IMR-90 (cell line): ENCODE results near the gene NR2F2. TPM values are rescaled to one million over a fixed set of nuclear protein-coding genes. Genes with fewer than 3 reads are reported as not detected.

Experiments used
- ATAC-seq: fragments of 200-7000 bp; cut with Tn5 transposase; 2 replicates; pipeline ENCODE4 v1.9.1; 2020; ENCODE audit warnings: low read depth, mild to moderate bottlenecking, moderate library complexity
- BruUV-seq: library from RNA; stranded (reverse); fragments of 400-500 nt; replicated peaks from 2 replicates; lab custom pipeline; 2021; lab: Mats Ljungman, UMichigan
- CTCF ChIA-PET: fragments of 300-600 bp; formaldehyde crosslinking; extraction: SDS; loops from one replicate; lab custom pipeline; 2021; ENCODE audit warnings: antibody characterized with exemption; lab: Yijun Ruan, JAX
- POLR2A ChIA-PET: fragments of 300-600 bp; sonication (Branson Sonifier 250); formaldehyde crosslinking; loops from one replicate; lab custom pipeline; 2022; ENCODE audit warnings: antibody characterized with exemption; ENCODE audit not compliant: unreplicated experiment; lab: Charles Lee
- DNase-seq: peaks from one replicate; pipeline ENCODE4 v3.0.0; 2013
- H2AFZ ChIP-seq: replicated peaks from 2 replicates; pipeline ENCODE3; 2013; ENCODE audit warnings: low read length, mild to moderate bottlenecking; ENCODE audit not compliant: poor library complexity
- H2AK5ac ChIP-seq: 2 replicates; pipeline ENCODE4 v1.6.1; 2013; ENCODE audit warnings: low read depth, low read length, inconsistent platforms
- H2AK9ac ChIP-seq: replicated peaks from 2 replicates; pipeline ENCODE3; 2013; ENCODE audit warnings: mild to moderate bottlenecking, low read depth, low read length, moderate library complexity; ENCODE audit not compliant: poor library complexity
- H2BK120ac ChIP-seq: 2 replicates; pipeline ENCODE4 v1.6.1; 2013; ENCODE audit warnings: low read depth, low read length, inconsistent platforms
- H2BK15ac ChIP-seq: 3 replicates; pipeline ENCODE4 v1.6.1; 2013; ENCODE audit warnings: low read depth, low read length, inconsistent platforms
- H2BK20ac ChIP-seq: 2 replicates; pipeline ENCODE4 v1.6.1; 2013; ENCODE audit warnings: low read depth, mild to moderate bottlenecking, inconsistent platforms, low read length, moderate library complexity
- H2BK5ac ChIP-seq: 2 replicates; pipeline ENCODE4 v1.6.1; 2013; ENCODE audit warnings: mild to moderate bottlenecking, low read depth, low read length, inconsistent platforms; ENCODE audit not compliant: poor library complexity, severe bottlenecking
- H3K14ac ChIP-seq: replicated peaks from 2 replicates; pipeline ENCODE4 v1.6.1; 2013; ENCODE audit warnings: low read depth, low read length, inconsistent platforms
- H3K18ac ChIP-seq: 2 replicates; pipeline ENCODE4 v1.6.1; 2013; ENCODE audit warnings: low read depth, low read length, control low read depth
- H3K23ac ChIP-seq: 2 replicates; pipeline ENCODE4 v1.6.1; 2013; ENCODE audit warnings: low read depth, low read length, inconsistent platforms
- H3K27ac ChIP-seq: 2 replicates; pipeline ENCODE4 v1.5.1; 2013; ENCODE audit warnings: mild to moderate bottlenecking, control low read depth, low read length; ENCODE audit not compliant: insufficient read depth
- H3K27me3 ChIP-seq: 2 replicates; pipeline ENCODE4 v1.6.1; 2013; ENCODE audit warnings: low read length; ENCODE audit not compliant: control insufficient read depth, insufficient read depth
- H3K36me3 ChIP-seq: 2 replicates; pipeline ENCODE4 v1.6.1; 2013; ENCODE audit warnings: low read length, mixed read lengths; ENCODE audit not compliant: control insufficient read depth, insufficient read depth
- H3K4ac ChIP-seq: 2 replicates; pipeline ENCODE4 v1.6.1; 2013; ENCODE audit warnings: low read depth, low read length, inconsistent platforms
- H3K4me1 ChIP-seq: 2 replicates; pipeline ENCODE4 v1.6.1; 2013; ENCODE audit warnings: low read length, mixed read lengths; ENCODE audit not compliant: control insufficient read depth, insufficient read depth
- H3K4me2 ChIP-seq: 2 replicates; pipeline ENCODE4 v1.6.1; 2013; ENCODE audit warnings: low read depth, mild to moderate bottlenecking, control low read depth, low read length, moderate library complexity
- H3K4me3 ChIP-seq: 2 replicates; pipeline ENCODE4 v1.5.1; 2013; ENCODE audit warnings: low read depth, mild to moderate bottlenecking, control low read depth, low read length, moderate library complexity; ENCODE audit not compliant: insufficient read depth
- H3K56ac ChIP-seq: 2 replicates; pipeline ENCODE4 v1.6.1; 2013; ENCODE audit warnings: low read length, inconsistent platforms; ENCODE audit not compliant: insufficient read depth; ENCODE audit errors: extremely low read depth
- H3K79me1 ChIP-seq, 2 experiments: 2 replicates each; pipeline ENCODE4 v1.6.1; 2013; ENCODE audit warnings: low read length in 2 of 2, inconsistent platforms in 1 of 2, low read depth in 1 of 2
- H3K9ac ChIP-seq: 2 replicates; pipeline ENCODE4 v1.6.1; 2013; ENCODE audit warnings: low read depth, low read length, control low read depth
- H3K9me1 ChIP-seq: 2 replicates; pipeline ENCODE4 v1.6.1; 2013; ENCODE audit warnings: low read length, inconsistent platforms; ENCODE audit not compliant: insufficient read depth
- H3K9me3 ChIP-seq: 2 replicates; pipeline ENCODE4 v1.6.1; 2013; ENCODE audit warnings: low read length; ENCODE audit not compliant: control insufficient read depth, insufficient read depth
- H4K20me1 ChIP-seq: 2 replicates; pipeline ENCODE4 v1.6.1; 2013; ENCODE audit warnings: low read length, inconsistent platforms; ENCODE audit not compliant: insufficient read depth
- H4K5ac ChIP-seq: 2 replicates; pipeline ENCODE4 v1.6.1; 2013; ENCODE audit warnings: mild to moderate bottlenecking, low read depth, low read length, control low read depth
- H4K8ac ChIP-seq, 2 experiments: 2 replicates each; pipeline ENCODE4 v1.6.1; 2013; ENCODE audit warnings: low read depth in 2 of 2, low read length in 2 of 2, control low read depth in 1 of 2, inconsistent platforms in 1 of 2
- H4K91ac ChIP-seq: 2 replicates; pipeline ENCODE4 v1.6.1; 2013; ENCODE audit warnings: low read depth, low read length, inconsistent platforms; ENCODE audit not compliant: insufficient read depth
- CEBPB ChIP-seq: IDR thresholded peaks from 2 replicates; pipeline ENCODE4 v1.6.1; 2012; ENCODE audit warnings: low read depth, low read length, improper control_type of control experiment
- CTCF ChIP-seq: conservative IDR thresholded peaks from 2 replicates; pipeline ENCODE4 v1.5.1; 2012; ENCODE audit warnings: mild to moderate bottlenecking, low read depth, low read length, improper control_type of control experiment
- ELK1 ChIP-seq: fragments of 150-350 bp; IDR thresholded peaks from 2 replicates; pipeline ENCODE4 v1.6.1; 2016; ENCODE audit warnings: low read depth, mild to moderate bottlenecking, low read length, moderate library complexity, borderline replicate concordance
- FOS ChIP-seq: fragments of 150-350 bp; IDR thresholded peaks from 2 replicates; pipeline ENCODE4 v1.6.1; 2016; ENCODE audit warnings: low read depth, low read length
- MAFK ChIP-seq: IDR thresholded peaks from 2 replicates; pipeline ENCODE4 v1.6.1; 2012; ENCODE audit warnings: low read depth, low read length, improper control_type of control experiment
- MXI1 ChIP-seq: IDR thresholded peaks from 2 replicates; pipeline ENCODE4 v1.6.1; 2012; ENCODE audit warnings: low read depth, mild to moderate bottlenecking, low read length, moderate library complexity, borderline replicate concordance
- NFE2L2 ChIP-seq: fragments of 150-350 bp; IDR thresholded peaks from 2 replicates; pipeline ENCODE4 v1.6.1; 2016; ENCODE audit warnings: low read depth, mild to moderate bottlenecking, low read length
- RAD21 ChIP-seq: IDR thresholded peaks from 2 replicates; pipeline ENCODE4 v1.6.1; 2012; ENCODE audit warnings: low read length, improper control_type of control experiment
- RFX5 ChIP-seq: IDR thresholded peaks from 2 replicates; pipeline ENCODE4 v1.8.0; 2012; ENCODE audit warnings: low read depth, mild to moderate bottlenecking, low read length, moderate library complexity
- SMC3 ChIP-seq: fragments of 150-350 bp; IDR thresholded peaks from 2 replicates; pipeline ENCODE4 v1.6.1; 2016; ENCODE audit warnings: low read depth, mild to moderate bottlenecking, antibody characterized with exemption, low read length, moderate library complexity
- WGBS, 2 experiments: methylation state at CpG; one replicate each; pipeline versions ENCODE4 v1.1.5 to v1.1.7; 2013; ENCODE audit warnings: missing lambda C conversion rate in 2 of 2; ENCODE audit not compliant: insufficient read length in 1 of 2; ENCODE audit errors: extremely low coverage in 2 of 2; 5-methylcytosine and 5-hydroxymethylcytosine counted together
- dilution Hi-C: fragments of 300-500 bp; cut with HindIII; formaldehyde crosslinking; loops from one replicate; pipeline ENCODE4 v1.14.3; 2018; ENCODE audit warnings: low sequenced_read_pairs; ENCODE audit not compliant: unreplicated experiment
- in situ Hi-C: fragments of 300-500 bp; cut with MboI; formaldehyde crosslinking; loops from 3 replicates; pipeline ENCODE4 v1.14.3; 2019; ENCODE audit warnings: low sequenced_read_pairs, inconsistent platforms, mixed read lengths
- intact Hi-C: fragments of 100-400 bp; cut with micrococcal nuclease; formaldehyde crosslinking; loops from 2 replicates; pipeline ENCODE4 v1.10.0; 2022
- polyA plus RNA-seq, 3 experiments: library from polyadenylated mRNA; depleted of rRNA; stranded (reverse); fragments of >200 nt; gene quantifications; 2 replicates each; pipeline ENCODE4 v1.2.3, GENCODE V29; 2012; ENCODE audit warnings: low replicate concordance in 1 of 3
- total RNA-seq: library from RNA; depleted of rRNA; stranded (reverse); fragments of >200 nt; gene quantifications from 2 replicates; pipeline ENCODE4 v1.2.3, GENCODE V29; 2012

The NR2F2 gene
- total and polyA plus RNA-seq, 2 of the 4 experiments (the other 2 are of a cell fraction): 20.3 to 161 TPM

- no peak for TF ChIP-seq NFE2L2
These were observed 39.5 kb downstream of the NR2F2 start (continued) for GRCh38 chr15:96369825-96370621.

GRCh38 chr15:96372554-96372953 lies 42.1 kb downstream of the NR2F2 start:
- ATAC-seq: no peak; the same call in 1 of the 2 replicates
- ChIA-PET POLR2A (no interaction called here), CTCF (interaction anchor here (0.8 kb wide), 1 partner anchor 15 kb away, joined by 3 read pairs; no protein-coding TSS in a partner anchor)
- H3K9me1 ChIP-seq: no peaks in the 10 kb centered on the region; the same call in 1 of the 2 replicates
- intact Hi-C loops: no loop called here
- H2AFZ ChIP-seq: no peak overlapping the region
- TF ChIP-seq RFX5: no peak
- TF ChIP-seq RAD21: no peak
- TF ChIP-seq CTCF: no peak
- no peak for TF ChIP-seq FOS
- no peak for TF ChIP-seq CEBPB
- TF ChIP-seq MXI1: no peak
- no peak for TF ChIP-seq MAFK
- TF ChIP-seq SMC3: no peak
- no peak for TF ChIP-seq ELK1
- no peak overlapping the region for H2AK9ac ChIP-seq
- H3K23ac ChIP-seq: no peak overlapping the region
- no peaks in the 10 kb centered on the region for H3K79me1 ChIP-seq
- no peaks in the 10 kb centered on the region for H3K9me3 ChIP-seq
- no peaks in the 10 kb centered on the region; the same call in 1 of the 2 replicates for H4K20me1 ChIP-seq
- no peak overlapping the region for H2BK120ac ChIP-seq
- H3K36me3 ChIP-seq: no peaks in the 10 kb centered on the region
- no peaks in the 10 kb centered on the region for H3K4me1 ChIP-seq
- H2BK20ac ChIP-seq: no peak overlapping the region
- no TSS peak for BruUV-seq
- no peak overlapping the region for H3K4ac ChIP-seq
- no peak overlapping the region for H3K14ac ChIP-seq
- no peak overlapping the region for H2BK5ac ChIP-seq
- H3K18ac ChIP-seq: no peak overlapping the region
- no peak overlapping the region for H4K91ac ChIP-seq
- no peak overlapping the region for H3K27ac ChIP-seq
- H3K56ac ChIP-seq: no peak overlapping the region
- no peak overlapping the region for H2AK5ac ChIP-seq
- H3K9ac ChIP-seq: no peak overlapping the region
- dilution Hi-C loops: no loop called here
- H4K8ac ChIP-seq: no peak overlapping the region
- H3K4me2 ChIP-seq: no peak overlapping the region
- no peak for DNase-seq
- no peak overlapping the region for H3K4me3 ChIP-seq
- H3K27me3 ChIP-seq: peaks cover 3% of the 10 kb centered on the region; the same call in 1 of the 2 replicates
- in situ Hi-C loops: no loop called here
- H4K5ac ChIP-seq: no peak overlapping the region
- no CpG with 5 or more reads among the region's 2 CpGs for WGBS, 2 experiments
- H2BK15ac ChIP-seq: no peak overlapping the region
